ENCODE data around the gene SEMA3F. TPM values are rescaled to one million over a fixed set of nuclear protein-coding genes. Genes with fewer than 3 reads are reported as not detected.
A peak's percentile ranks its signal among the peaks of the same experiment; 100 is the strongest.

The SEMA3F gene
- total and polyA plus RNA-seq, 4 donors: 0.60 to 4.8 (median 2.1) TPM

DNA sequence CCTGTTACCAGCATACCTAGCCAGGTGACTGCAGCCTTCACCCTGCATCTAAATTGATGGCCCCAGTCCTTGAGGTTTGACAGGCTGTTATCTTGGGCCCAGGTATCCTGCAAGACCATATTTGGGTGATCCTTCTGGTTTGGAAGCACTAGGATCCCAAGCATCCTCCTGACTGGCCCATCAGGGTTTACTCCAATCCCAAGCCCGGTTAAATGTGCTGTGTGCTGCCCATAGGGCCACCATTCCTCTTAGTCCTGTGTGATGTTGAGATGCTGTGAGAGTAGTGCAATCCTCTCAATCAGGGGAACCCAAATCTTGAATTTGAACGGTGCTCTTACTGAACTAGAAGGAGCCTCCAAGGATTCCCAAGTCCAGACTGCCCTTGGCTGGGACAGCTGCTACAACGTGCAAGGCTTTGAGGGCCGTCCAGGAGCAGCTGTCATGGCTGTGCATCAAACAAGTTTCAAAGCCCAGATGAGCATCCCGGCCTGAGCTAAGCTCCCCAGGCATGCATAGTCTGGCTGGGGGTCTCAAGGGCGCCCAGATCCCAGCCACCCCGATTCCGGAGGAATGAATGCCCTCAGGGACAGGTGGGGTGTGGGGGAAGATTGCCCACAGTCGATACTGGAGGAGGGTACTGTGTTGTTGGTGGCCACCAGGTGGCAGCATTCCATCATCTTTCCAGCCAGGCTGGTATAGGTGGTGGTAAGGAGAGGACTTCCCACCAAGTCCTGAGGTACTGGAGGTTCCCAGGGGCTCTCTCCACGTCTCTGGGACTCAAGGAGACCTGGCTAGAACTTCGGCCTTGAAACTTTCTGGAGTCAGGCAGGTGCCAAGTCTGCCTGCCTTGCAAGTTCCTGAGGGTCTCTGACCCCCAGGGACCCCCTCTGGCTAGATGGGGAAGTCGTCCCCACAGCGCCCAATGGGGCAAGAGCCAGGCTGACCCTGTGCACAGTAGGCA is 33.8 kb upstream of the SEMA3F start:
- no peaks in the 10 kb centered on the region for H3K4me1 ChIP-seq (ENCODE audit: control insufficient read depth in 4 of 4, insufficient read depth in 4 of 4, low read length in 3 of 4)
- no peaks in the 10 kb centered on the region for H3K9me3 ChIP-seq (ENCODE audit: control insufficient read depth in 4 of 4, low read length in 3 of 4)
- H3K4me3 ChIP-seq (ENCODE audit: low read depth in 1 of 3, low read length in 3 of 3): no peak overlapping the region
- H3K27ac ChIP-seq (ENCODE audit: low read depth in 1 of 2, low read length in 2 of 2): no peak overlapping the region
- H3K36me3 ChIP-seq (ENCODE audit: control insufficient read depth in 4 of 4, insufficient read depth in 3 of 4, low read depth in 1 of 4, low read length in 3 of 4): peaks cover 3 to 41% (median 30%) of the 10 kb centered on the region in 4 donors
- no peaks in the 10 kb centered on the region for H3K27me3 ChIP-seq (ENCODE audit: control insufficient read depth in 4 of 4, insufficient read depth in 4 of 4, low read length in 3 of 4)
- H3K9ac ChIP-seq (ENCODE audit: low read depth in 1 of 2, low read length in 2 of 2): no peak overlapping the region
- TF ChIP-seq RAD21 (IDR thresholded peaks at IDR 0.05) (peak; percentile 90 to 92), HNF4A (conservative IDR thresholded peaks at IDR 0.05) (no peak), CTCF (IDR thresholded peaks at IDR 0.05; ENCODE audit: low read depth, low read length, missing input control) (peak; percentile 76), EGR1 (IDR thresholded peaks at IDR 0.05; ENCODE audit: low read depth in 2 of 2) (no peak), FOXA2 (IDR thresholded peaks at IDR 0.05) (no peak), YY1 (IDR thresholded peaks at IDR 0.05) (no peak), FOXA1 (IDR thresholded peaks at IDR 0.05) (no peak), NR2F2 (IDR thresholded peaks at IDR 0.05) (no peak)
- 34% methylated on average over 13 of the region's 13 CpGs for WGBS
- DNase-seq (ENCODE audit: low spot score): peak; percentile 82

- Histone ChIP-seq H3K4me1 (ENCODE audit: control insufficient read depth in 4 of 4, insufficient read depth in 4 of 4, low read length in 3 of 4) (no peaks in the 10 kb centered on the region), H3K36me3 (ENCODE audit: control insufficient read depth in 4 of 4, insufficient read depth in 3 of 4, low read depth in 1 of 4, low read length in 3 of 4) (peaks cover 2 to 34% (median 23%) of the 10 kb centered on the region in 4 donors), H3K27me3 (ENCODE audit: control insufficient read depth in 4 of 4, insufficient read depth in 4 of 4, low read length in 3 of 4) (no peaks in the 10 kb centered on the region), H3K9me3 (ENCODE audit: control insufficient read depth in 4 of 4, low read length in 3 of 4) (no peaks in the 10 kb centered on the region), H3K9ac (ENCODE audit: low read depth in 1 of 2, low read length in 2 of 2) (no peak overlapping the region), H3K27ac (ENCODE audit: low read depth in 1 of 2, low read length in 2 of 2) (no peak overlapping the region), H3K4me3 (ENCODE audit: low read depth in 1 of 3, low read length in 3 of 3) (no peak overlapping the region)
- no peak for DNase-seq (ENCODE audit: low spot score)
- WGBS: 87% methylated on average over 2 of the region's 2 CpGs
- TF ChIP-seq EGR1 (IDR thresholded peaks at IDR 0.05; ENCODE audit: low read depth in 2 of 2) (no peak), NR2F2 (IDR thresholded peaks at IDR 0.05) (no peak), RXRA (IDR thresholded peaks at IDR 0.05) (no peak), FOXA1 (IDR thresholded peaks at IDR 0.05) (no peak), RAD21 (IDR thresholded peaks at IDR 0.05) (no peak), YY1 (IDR thresholded peaks at IDR 0.05) (no peak), HNF4A (conservative IDR thresholded peaks at IDR 0.05) (no peak), GABPA (IDR thresholded peaks at IDR 0.05 in 1 of 2, conservative IDR thresholded peaks at IDR 0.05 in 1 of 2) (no peak), TAF1 (conservative IDR thresholded peaks at IDR 0.05) (no peak), ZBTB33 (IDR thresholded peaks at IDR 0.05) (no peak), CTCF (IDR thresholded peaks at IDR 0.05; ENCODE audit: low read depth, low read length, missing input control) (no peak), SP1 (IDR thresholded peaks at IDR 0.05) (no peak)
- TF ChIP-seq, protein P1, sequence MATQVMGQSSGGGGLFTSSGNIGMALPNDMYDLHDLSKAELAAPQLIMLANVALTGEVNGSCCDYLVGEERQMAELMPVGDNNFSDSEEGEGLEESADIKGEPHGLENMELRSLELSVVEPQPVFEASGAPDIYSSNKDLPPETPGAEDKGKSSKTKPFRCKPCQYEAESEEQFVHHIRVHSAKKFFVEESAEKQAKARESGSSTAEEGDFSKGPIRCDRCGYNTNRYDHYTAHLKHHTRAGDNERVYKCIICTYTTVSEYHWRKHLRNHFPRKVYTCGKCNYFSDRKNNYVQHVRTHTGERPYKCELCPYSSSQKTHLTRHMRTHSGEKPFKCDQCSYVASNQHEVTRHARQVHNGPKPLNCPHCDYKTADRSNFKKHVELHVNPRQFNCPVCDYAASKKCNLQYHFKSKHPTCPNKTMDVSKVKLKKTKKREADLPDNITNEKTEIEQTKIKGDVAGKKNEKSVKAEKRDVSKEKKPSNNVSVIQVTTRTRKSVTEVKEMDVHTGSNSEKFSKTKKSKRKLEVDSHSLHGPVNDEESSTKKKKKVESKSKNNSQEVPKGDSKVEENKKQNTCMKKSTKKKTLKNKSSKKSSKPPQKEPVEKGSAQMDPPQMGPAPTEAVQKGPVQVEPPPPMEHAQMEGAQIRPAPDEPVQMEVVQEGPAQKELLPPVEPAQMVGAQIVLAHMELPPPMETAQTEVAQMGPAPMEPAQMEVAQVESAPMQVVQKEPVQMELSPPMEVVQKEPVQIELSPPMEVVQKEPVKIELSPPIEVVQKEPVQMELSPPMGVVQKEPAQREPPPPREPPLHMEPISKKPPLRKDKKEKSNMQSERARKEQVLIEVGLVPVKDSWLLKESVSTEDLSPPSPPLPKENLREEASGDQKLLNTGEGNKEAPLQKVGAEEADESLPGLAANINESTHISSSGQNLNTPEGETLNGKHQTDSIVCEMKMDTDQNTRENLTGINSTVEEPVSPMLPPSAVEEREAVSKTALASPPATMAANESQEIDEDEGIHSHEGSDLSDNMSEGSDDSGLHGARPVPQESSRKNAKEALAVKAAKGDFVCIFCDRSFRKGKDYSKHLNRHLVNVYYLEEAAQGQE (IDR thresholded peaks at IDR 0.05): no peak
- TF ChIP-seq, protein P2, sequence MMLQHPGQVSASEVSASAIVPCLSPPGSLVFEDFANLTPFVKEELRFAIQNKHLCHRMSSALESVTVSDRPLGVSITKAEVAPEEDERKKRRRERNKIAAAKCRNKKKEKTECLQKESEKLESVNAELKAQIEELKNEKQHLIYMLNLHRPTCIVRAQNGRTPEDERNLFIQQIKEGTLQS (IDR thresholded peaks at IDR 0.05): no peak
- TF ChIP-seq, protein P3, sequence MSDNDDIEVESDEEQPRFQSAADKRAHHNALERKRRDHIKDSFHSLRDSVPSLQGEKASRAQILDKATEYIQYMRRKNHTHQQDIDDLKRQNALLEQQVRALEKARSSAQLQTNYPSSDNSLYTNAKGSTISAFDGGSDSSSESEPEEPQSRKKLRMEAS (IDR thresholded peaks at IDR 0.05): no peak
Measured at GRCh38 chr3:50122071-50122470, 33.1 kb upstream of the SEMA3F start.

Measured in liver (tissue), 9 donors.